GM18867 (cell line): ENCODE results near the gene FAM168B.

Source experiments
- ATAC-seq: cut with Tn5 transposase; IDR thresholded peaks from one replicate; pipeline ENCODE4 v1.9.1; 2021; ENCODE audit warnings: mild to moderate bottlenecking, moderate library complexity; ENCODE audit not compliant: unreplicated experiment

The FAM168B gene

DNA sequence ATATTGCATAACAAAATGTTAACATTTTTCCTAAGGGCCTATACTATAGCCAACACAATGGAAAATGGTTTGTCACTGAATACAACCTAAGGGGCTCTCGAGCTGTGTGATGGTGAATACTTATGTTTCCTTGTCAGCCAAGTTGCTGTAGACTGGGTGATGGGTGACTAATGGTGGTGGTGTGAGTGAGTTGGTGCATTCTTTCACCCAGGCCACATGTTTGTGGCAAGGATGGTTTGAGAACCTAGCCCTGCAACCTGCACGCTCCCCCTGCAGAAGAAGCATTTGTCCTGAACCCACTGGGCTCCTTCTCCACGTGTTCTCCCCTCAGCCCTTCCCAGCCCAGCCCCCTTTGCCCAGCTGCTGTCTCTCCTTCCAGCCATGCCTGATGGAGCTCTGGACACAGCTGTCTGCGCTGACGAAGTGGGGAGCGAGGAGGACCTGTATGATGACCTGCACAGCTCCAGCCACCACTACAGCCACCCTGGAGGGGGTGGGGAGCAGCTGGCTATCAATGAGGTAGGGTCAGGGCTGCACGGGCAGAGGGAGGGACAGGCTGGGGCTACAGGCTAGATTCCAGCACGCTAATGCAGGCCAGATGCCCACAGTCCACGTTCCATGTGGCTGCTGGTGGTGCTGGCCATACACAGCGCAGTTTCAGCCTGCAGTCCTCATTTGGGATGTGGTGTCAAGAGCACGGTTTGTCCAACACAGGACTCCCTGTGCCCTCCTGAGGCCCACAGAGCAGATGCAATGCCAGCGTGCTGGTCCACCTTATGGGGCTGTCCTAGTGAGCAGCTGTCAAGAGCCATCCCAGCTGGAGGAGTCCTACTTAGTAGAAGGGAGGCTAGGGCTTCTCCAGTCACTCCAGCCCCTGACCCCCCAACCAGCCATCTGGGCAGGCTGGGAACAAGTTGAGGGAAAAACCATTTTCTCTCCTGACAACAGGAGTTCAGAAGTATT, 65.4 kb downstream of the FAM168B start:
- ATAC-seq = no peak

DNA sequence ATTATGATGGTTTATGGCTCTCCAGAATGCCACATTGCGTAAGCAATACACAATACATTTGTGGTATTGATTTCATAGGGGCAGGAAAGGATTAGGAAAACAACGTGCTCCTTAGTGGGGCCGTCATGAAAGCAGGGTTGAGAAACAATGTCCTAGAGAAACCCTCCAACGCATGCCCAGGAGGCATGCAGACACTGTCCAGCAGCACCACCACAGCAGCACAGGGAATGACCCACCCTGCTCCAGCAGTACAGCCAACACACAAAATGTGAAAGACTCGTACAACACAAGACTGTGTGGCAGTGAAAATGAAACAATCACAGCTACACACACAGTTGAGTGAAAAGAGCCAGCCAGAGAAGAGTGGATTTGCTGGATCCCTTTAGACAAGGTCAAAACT, 66.3 kb downstream of the FAM168B start:
- ATAC-seq = no peak

DNA sequence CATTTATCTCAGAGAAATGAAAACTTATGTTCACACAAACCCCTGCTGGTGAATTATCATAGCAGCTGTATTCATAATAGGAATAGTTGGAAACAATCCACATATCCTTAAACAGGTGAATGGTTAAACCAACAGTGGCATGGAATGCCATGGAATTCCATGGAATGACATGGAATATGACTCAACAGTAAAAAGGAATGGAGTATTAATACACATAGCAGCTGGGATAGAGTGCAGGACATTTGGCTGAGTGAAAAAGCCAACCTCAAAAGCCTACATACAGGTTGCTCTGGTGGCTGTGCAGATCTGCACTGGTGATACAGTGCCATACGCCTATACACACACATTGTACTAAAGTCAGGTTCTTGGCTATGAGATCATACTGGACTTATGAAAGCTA, 69.5 kb downstream of the FAM168B start:
- ATAC-seq = no peak

DNA sequence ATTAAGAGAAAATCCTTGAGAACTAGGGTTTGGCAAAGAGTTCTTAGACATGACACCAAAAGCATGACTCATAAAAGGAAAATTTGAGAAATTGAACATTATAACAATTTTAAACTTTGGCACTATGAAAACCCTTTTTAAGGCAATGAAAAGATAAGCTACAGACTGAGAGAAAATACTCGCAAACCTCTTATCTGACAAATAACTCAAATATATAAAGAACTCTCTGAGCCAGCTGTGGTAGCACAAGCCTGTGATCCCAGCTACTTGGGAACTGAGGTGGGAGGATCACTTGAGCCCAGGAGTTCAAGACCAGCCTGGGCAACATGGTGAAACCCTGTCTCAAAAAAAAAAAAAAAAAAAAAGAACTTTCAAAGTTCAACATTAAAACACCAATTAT, 70.5 kb downstream of the FAM168B start:
- no peak for ATAC-seq

DNA sequence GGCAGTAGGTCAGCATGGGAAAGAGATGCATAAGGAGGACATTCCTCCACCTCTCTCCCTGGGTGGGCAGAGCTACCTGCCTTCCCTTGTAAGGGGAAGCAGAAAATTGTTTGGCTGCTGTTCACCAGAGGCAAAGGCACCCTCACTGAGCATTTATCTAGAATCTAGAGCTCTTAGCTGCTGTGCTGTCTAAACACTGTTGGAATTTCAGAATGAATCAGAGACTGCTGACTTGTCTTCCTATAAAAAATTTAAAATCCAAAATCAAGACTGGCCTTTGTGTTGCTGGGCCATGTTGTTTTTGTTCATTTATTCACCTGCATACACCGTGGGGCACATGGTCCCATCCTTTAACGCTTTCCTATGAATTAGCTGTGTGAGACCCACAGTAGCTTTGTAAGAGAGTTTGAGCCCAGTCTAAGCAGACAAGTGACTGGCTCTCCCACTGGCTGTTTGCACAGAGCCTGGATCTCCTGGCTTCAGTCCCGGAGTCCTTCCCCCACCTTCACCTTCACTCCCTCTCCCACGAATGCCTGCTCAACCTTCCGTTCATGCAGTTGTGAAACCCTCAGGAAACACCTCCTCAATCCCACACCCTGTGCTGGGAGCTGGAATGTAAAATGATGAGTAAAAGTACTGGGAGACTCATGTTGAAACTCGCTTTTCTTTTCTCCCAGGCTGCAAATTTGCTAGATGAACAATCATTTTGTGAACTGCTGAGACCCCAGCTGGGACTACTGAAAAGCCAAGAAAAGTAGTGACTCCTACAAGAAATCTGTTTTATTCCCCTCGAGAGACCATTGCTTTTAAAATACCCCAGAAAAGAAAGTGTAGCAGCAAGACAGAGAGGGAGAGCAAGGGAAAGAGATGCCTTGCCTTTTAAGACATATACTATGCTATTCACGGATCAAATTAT, 76.2 kb downstream of the FAM168B start:
- no peak for ATAC-seq

DNA sequence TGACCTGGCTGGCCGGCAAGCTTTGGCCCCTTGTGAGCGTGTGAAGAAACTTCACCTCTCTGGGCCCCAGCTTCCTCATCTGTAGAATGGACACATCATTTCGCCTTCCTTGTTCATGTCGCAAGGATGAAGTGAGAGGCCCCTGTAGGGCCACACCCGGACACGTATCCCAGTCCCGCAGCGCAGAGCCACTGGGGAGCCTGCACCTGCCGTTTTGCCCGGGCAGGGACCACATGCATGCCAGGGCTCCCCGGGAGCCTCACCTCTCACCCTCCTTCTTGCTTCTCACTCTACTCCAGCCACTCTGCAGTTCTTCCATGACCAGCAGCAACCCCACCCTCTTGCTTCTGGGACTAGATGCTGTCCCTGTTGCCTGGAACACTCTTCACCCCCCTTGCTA, 77.5 kb downstream of the FAM168B start:
- ATAC-seq = no peak

DNA sequence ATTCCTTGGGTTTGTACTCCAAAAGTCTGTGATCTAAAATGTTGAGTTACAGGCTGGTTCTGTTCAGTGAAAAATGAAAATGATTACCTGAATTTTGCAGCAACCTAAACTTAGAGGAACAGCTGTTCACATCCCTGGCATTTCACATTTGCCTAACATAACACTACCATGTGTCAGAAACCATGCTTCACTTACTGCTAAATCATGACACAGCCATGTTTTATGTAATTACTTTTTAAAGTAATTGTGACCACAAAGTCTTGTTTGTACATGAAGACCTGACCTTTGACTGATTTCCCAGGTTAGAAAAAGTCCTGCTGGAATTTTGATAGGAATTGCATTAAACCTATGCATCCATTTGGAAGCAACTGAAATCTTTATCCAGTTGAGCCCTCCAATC, 79.1 kb downstream of the FAM168B start:
- no peak for ATAC-seq

DNA sequence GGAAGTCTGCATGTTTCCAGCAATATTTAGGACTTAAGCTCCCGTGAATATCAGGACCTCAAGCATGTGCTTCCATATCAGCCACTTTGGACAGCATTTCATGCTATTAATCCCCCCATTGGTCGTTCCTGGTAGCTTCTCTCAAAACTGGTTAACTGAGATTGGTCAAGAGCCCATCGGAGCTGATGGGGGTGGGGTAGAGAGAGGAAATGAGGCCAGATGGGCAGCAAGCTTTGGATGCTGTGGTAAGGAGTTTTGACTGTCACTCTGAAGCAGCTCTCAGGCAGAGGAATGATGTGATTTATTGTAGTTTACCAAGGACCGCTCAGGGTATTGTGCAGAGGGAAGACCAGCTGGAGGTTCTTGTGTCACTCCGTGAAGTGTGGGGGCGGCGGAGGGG, 81.8 kb downstream of the FAM168B start:
- no peak for ATAC-seq

DNA sequence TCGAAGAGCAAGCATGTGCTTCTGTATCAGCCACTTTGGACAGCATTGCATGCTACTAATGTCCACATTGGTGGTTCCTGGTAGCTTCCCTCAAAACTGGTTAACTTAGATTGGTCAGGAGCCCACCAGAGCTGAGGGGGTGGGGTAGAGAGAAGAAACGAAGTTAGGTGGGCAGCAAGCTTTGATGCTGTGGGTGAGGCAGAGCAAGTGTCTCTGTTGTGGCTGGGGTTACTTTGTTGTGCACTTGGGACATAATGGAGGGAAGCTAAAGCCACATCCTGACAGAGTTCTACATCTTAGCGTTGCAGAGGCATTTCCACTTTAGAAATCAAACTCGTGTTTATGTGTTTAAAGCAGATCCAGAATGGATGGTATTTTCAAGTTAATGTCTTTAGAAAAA, 82.7 kb downstream of the FAM168B start:
- ATAC-seq = no peak

DNA sequence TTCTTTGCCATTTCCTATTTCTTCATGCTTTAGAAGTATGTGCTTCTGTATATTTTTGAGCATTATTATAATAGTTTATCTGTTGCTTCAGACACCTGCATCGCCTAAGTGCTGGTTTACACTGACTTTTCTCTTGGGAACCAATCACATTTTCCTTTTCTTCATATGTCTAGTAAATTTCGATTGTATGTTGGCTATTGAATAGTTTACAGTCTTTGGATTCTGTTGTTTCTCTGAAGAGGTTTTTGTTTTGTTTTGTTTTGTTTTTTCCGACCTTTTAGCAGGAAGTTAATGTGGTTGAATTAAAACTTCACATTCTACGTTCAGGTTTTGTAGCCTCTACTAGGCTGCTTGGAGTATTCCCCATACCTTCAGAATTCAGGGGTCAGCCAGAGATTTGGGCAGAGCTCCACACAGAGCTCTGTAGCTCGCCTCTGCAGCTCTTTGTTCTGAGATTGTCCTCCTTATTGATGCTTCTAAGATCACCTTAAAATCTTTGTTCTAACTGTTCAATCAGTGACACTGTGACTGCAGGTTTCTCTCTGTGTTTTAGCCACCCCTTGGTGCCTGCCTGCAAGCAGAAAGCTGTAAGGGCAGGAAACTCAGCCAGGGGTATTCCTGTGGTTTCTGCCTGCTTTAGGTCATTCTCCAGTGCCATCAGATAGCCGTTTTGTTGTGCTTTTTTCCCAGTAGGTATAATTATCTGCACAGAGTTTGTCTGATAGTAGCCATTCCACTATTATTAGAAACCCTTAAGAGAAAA, 83.4 kb downstream of the FAM168B start:
- no peak for ATAC-seq

DNA sequence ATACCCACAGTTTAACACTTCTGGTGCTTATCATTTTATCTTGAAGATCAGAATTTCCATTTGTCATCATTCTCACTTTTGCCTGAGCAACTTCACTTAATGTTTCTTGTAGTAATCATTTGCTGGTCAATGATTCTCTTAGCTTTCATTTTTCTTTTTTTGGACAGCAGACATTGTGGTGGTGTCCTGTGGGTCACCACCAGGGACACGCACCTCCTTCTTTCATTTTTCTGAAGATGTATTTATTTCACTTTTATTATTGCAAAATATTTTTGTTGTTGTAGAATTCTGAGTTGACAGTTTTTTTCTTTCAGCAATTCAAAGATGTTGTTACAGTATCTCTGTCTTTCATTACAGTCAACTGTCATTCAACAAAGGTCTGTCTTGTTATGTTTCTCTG, 84.3 kb downstream of the FAM168B start:
- ATAC-seq = no peak

DNA sequence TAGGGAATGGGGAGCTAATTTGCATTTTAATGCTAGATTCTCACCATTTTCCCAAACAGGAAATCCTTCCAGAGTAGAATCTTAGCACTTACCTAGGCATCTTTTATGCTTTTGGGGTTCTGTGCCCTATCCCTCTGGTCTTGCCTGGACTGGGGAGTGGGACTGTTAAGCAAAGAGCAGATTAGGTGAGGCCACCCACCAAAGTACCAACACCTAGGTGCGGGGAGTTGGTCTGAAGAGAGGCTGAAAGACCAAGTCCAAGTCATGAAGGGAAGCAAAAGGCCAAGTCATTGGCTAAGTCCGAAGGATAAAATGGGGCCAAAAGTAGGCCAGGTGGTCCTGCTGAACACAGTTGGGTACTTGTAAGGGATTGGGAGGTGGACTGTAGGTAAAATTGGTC, 86.7 kb downstream of the FAM168B start:
- ATAC-seq = no peak

DNA sequence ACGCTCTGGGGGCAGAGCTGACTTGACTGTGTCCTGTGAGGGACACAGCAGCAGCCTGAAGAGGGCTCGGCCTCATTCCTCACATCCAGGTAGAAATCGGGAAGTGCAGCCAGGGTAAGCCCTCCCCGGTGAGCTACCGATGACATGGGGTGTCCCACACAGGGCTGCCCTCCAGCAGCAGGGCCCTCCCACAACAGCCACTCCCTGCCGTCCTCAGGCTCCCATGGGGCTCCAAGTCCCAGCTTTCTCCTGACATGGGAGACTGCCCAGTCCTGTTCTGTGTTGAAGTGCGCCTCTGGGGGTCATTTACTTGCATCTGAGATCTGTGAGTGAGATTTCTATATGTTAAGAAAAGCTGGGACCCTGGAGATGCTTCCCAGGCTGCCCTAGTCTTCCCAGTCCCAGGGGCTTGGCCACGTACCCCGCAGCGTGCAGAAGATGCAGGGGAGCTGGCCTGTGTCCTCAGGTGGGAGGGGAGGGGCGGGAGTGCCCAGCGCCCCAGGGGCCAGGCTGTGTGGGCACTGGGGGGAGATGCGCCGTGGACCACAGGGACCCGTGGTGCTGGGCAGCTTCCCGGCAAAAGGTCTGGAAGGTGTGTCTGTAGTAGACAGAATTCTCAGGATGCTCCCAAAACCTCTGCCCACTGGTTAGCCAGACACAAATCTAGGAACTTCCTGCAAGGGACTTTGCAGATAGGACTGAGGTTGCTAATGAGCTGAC, 87.9 kb downstream of the FAM168B start:
- ATAC-seq = no peak

DNA sequence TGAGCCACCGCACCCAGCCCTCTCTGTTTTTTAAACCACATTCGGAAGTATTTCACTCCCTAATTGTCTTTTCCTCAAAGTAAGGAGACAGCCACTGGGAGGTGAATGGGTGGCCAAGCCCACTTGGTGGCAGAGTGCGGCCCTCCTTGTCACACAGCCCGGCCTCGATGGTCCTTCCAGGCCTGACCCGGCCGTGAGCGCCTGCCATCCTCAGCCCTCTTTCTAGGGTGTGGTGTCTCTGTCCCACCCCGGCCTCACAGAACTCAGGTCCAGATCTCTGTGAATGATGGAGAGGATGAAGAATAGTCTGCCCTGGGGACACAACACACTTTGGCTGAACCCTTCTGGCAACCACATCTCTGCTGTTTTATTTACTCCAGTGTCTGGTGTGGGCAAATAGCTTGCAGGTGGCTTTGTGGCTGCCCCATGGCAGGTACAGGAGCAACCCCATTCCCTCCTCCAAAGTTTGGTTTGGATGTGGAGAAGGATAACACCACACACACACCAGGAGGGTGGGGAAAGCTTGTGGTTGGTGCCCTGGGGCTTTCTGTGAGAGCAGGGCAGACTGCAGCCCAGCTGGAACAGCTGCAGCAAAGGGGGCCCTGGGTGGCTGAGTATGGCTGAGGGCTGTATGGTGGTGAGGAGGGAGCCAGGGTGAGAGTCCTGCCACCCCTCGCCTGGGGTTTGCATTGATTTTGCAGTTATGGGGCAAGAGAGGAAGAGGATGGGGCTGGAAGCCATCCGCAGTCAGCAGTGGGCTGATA, 88.6 kb downstream of the FAM168B start:
- no peak for ATAC-seq

DNA sequence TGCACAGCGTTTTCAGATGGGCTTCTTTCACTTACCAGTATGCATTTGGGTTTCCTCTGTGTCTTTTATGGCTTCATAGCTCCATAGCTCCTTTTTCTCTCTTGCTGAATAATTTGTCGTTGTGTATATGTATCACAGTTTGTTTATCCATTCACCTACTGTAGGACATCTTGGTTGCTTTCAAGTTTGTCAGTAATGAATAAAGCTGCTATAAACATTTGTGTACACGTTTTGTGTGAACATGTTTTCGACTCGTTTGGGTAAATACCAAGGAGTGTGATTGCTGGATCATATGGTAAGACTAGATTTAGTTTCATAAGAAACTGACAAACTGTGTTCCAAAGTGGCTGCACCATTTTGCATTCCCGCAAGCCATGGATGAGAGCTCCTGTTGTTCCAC, 94.7 kb downstream of the FAM168B start:
- ATAC-seq = no peak
